Endodermal cell (in vitro differentiated cells): Measurements from ENCODE around the gene BNC2. TPM values are rescaled to one million over a fixed set of nuclear protein-coding genes. Genes with fewer than 3 reads are reported as not detected.

Source experiments
- DNase-seq: peaks from one replicate; pipeline ENCODE4 v3.0.0-alpha.2; 2017
- H3K27ac ChIP-seq: 2 replicates; pipeline ENCODE4 v1.5.1; 2013; ENCODE audit warnings: mild to moderate bottlenecking, low read depth, low read length, moderate library complexity
- H3K27me3 ChIP-seq: 2 replicates; pipeline ENCODE4 v1.6.1; 2013; ENCODE audit warnings: mild to moderate bottlenecking, low read length, moderate library complexity; ENCODE audit not compliant: insufficient read depth, control insufficient read depth, poor library complexity, severe bottlenecking
- H3K36me3 ChIP-seq: 2 replicates; pipeline ENCODE4 v1.7.0; 2013; ENCODE audit warnings: mild to moderate bottlenecking, low read length, moderate library complexity; ENCODE audit not compliant: control insufficient read depth, insufficient read depth
- H3K4me1 ChIP-seq: one replicate; pipeline ENCODE4 v1.7.0; 2013; ENCODE audit warnings: low read length; ENCODE audit not compliant: control insufficient read depth, insufficient read depth
- H3K4me3 ChIP-seq: 2 replicates; pipeline ENCODE4 v1.5.1; 2013; ENCODE audit warnings: mild to moderate bottlenecking, low read length, moderate library complexity
- H3K9ac ChIP-seq: 2 replicates; pipeline ENCODE4 v1.6.1; 2013; ENCODE audit warnings: mild to moderate bottlenecking, low read length, moderate library complexity; ENCODE audit not compliant: poor library complexity, severe bottlenecking; ENCODE audit errors: extremely low read depth
- H3K9me3 ChIP-seq: 2 replicates; pipeline ENCODE4 v1.6.1; 2013; ENCODE audit warnings: mild to moderate bottlenecking, low read length, moderate library complexity; ENCODE audit not compliant: control insufficient read depth
- H3K27ac Mint-ChIP-seq: 2 replicates; pipeline ENCODE4 v1.8.0; 2020; ENCODE audit warnings: mixed read lengths
- H3K27me3 Mint-ChIP-seq: 2 replicates; pipeline ENCODE4 v1.8.0; 2021; ENCODE audit warnings: mild to moderate bottlenecking, mixed read lengths; ENCODE audit not compliant: insufficient read depth
- H3K36me3 Mint-ChIP-seq: 2 replicates; pipeline ENCODE4 v1.8.0; 2020; ENCODE audit warnings: low read depth, mixed read lengths
- H3K4me1 Mint-ChIP-seq: 2 replicates; pipeline ENCODE4 v1.8.0; 2020; ENCODE audit warnings: mixed read lengths
- H3K4me3 Mint-ChIP-seq: 2 replicates; pipeline ENCODE4 v1.8.0; 2020; ENCODE audit warnings: mild to moderate bottlenecking, moderate library complexity, mixed read lengths
- H3K9me3 Mint-ChIP-seq: 2 replicates; pipeline ENCODE4 v1.8.0; 2020; ENCODE audit warnings: mild to moderate bottlenecking, mixed read lengths
- CTCF ChIP-seq: fragments of 200-600 bp; sonication (generic); conservative IDR thresholded peaks from 2 replicates; pipeline ENCODE4 v1.5.0; 2021; ENCODE audit warnings: antibody characterized with exemption, mild to moderate bottlenecking
- WGBS, 2 experiments: methylation state at CpG; one replicate each; pipeline versions ENCODE4 v1.1.5 to v1.1.7; 2013; ENCODE audit warnings: missing lambda C conversion rate in 2 of 2, mixed read lengths in 1 of 2; ENCODE audit not compliant: insufficient coverage in 1 of 2, insufficient read length in 1 of 2; 5-methylcytosine and 5-hydroxymethylcytosine counted together
- total RNA-seq, 2 donors: library from RNA; stranded (reverse); fragmentation: NEBNext Ultra II Directional in 1 of 2; extraction: Animal tissue kit (Norgen Biotek cat#: 25700) in 1 of 2; gene quantifications; 2 replicates in 1 of 2; 3 replicates in 1 of 2; pipeline ENCODE4 v1.2.1, GENCODE V29; 2021

BNC2 gene
- total RNA-seq, 2 donors from 2014 or later, result 3.0 to 10.5 TPM

- H3K4me3 Mint-ChIP-seq, result no peak overlapping the region
- peak overlapping the region; percentile 25 for H3K27ac Mint-ChIP-seq
- Histone ChIP-seq H3K9me3 (no peaks in the 10 kb centered on the region), H3K36me3 (no peaks in the 10 kb centered on the region), H3K4me3 (no peak overlapping the region), H3K4me1 (peaks cover 5% of the 10 kb centered on the region), H3K27me3 (no peaks in the 10 kb centered on the region), H3K27ac (no peak overlapping the region), H3K9ac (no peak overlapping the region)
- H3K27me3 Mint-ChIP-seq, result no peaks in the 10 kb centered on the region
- H3K4me1 Mint-ChIP-seq, result peaks cover 10% of the 10 kb centered on the region
- DNase-seq, result no peak
- H3K9me3 Mint-ChIP-seq, result no peaks in the 10 kb centered on the region
- no peaks in the 10 kb centered on the region for H3K36me3 Mint-ChIP-seq
- 92 to 93% methylated on average over 2 of the region's 2 CpGs for WGBS, 2 experiments
- no peak for TF ChIP-seq CTCF
Observed at GRCh38 chr9:16501726-16502125, 368.7 kb downstream of the BNC2 start.

GRCh38 chr9:16501141-16501540 lies 369.3 kb downstream of the BNC2 start:
- no peaks in the 10 kb centered on the region for H3K36me3 ChIP-seq
- no peaks in the 10 kb centered on the region for H3K9me3 ChIP-seq
- no peak overlapping the region for H3K9ac ChIP-seq
- no peaks in the 10 kb centered on the region for H3K27me3 Mint-ChIP-seq
- H3K4me3 Mint-ChIP-seq, result no peak overlapping the region
- TF ChIP-seq CTCF, result no peak
- H3K9me3 Mint-ChIP-seq, result no peaks in the 10 kb centered on the region
- peaks cover 10% of the 10 kb centered on the region for H3K4me1 Mint-ChIP-seq
- peaks cover 5% of the 10 kb centered on the region for H3K4me1 ChIP-seq
- H3K27ac ChIP-seq, result no peak overlapping the region
- no peaks in the 10 kb centered on the region for H3K27me3 ChIP-seq
- no peak for DNase-seq
- no peaks in the 10 kb centered on the region for H3K36me3 Mint-ChIP-seq
- no peak overlapping the region for H3K27ac Mint-ChIP-seq
- no peak overlapping the region for H3K4me3 ChIP-seq
- 96% methylated on average over 2 of the region's 2 CpGs; no CpG with 5 or more reads in 1 of the 2 experiments for WGBS, 2 experiments

GRCh38 chr9:16500386-16500785 lies 370.1 kb downstream of the BNC2 start:
- Mint-ChIP-seq H3K4me1 (peaks cover 6% of the 10 kb centered on the region), H3K27me3 (no peaks in the 10 kb centered on the region), H3K36me3 (no peaks in the 10 kb centered on the region), H3K27ac (no peak overlapping the region), H3K4me3 (no peak overlapping the region), H3K9me3 (no peaks in the 10 kb centered on the region)
- Histone ChIP-seq H3K4me3 (no peak overlapping the region), H3K4me1 (no peaks in the 10 kb centered on the region), H3K9ac (no peak overlapping the region), H3K36me3 (no peaks in the 10 kb centered on the region), H3K27ac (no peak overlapping the region), H3K27me3 (no peaks in the 10 kb centered on the region), H3K9me3 (no peaks in the 10 kb centered on the region)
- TF ChIP-seq CTCF, result no peak
- 96 to 100% methylated on average over 1 to 2 of the region's 2 CpGs for WGBS, 2 experiments
- no peak for DNase-seq
